GM19023 (cell line): Measurements from ENCODE around the gene SMNDC1.
"Not testable (repeated sequence)": the region's sequence is repeated elsewhere in the genome, so short reads cannot be mapped to it uniquely, and the experiment has no call there.

Experiments
- ATAC-seq: cut with Tn5 transposase; IDR thresholded peaks from one replicate; pipeline ENCODE4 v1.9.1; 2021; ENCODE audit warnings: mild to moderate bottlenecking, moderate library complexity; ENCODE audit not compliant: unreplicated experiment

SMNDC1 gene

GRCh38 chr10:110284262-110284661 is 20.5 kb downstream of the SMNDC1 start:
- ATAC-seq = no peak

GRCh38 chr10:110279407-110279986 is 25.2 kb downstream of the SMNDC1 start:
- no peak for ATAC-seq

GRCh38 chr10:110278562-110279406 is 25.9 kb downstream of the SMNDC1 start:
- no peak for ATAC-seq

GRCh38 chr10:110277591-110277990 is 27.1 kb downstream of the SMNDC1 start:
- ATAC-seq = no peak

- no peak for ATAC-seq
Measured at GRCh38 chr10:110276603-110277002, 28.1 kb downstream of the SMNDC1 start.

GRCh38 chr10:110275128-110275729 is 29.5 kb downstream of the SMNDC1 start:
- no peak for ATAC-seq

GRCh38 chr10:110274647-110275046 is 30.1 kb downstream of the SMNDC1 start:
- ATAC-seq = no peak

- no peak for ATAC-seq
Measured at GRCh38 chr10:110274072-110274627, 30.6 kb downstream of the SMNDC1 start.

GRCh38 chr10:110273474-110273873 is 31.2 kb downstream of the SMNDC1 start:
- no peak for ATAC-seq

GRCh38 chr10:110272995-110273394 is 31.7 kb downstream of the SMNDC1 start:
- not testable (repeated sequence) for ATAC-seq

- no peak for ATAC-seq
Measured at GRCh38 chr10:110269374-110270318, 35.1 kb downstream of the SMNDC1 start.

- no peak for ATAC-seq
Measured at GRCh38 chr10:110268971-110269370, 35.7 kb downstream of the SMNDC1 start.

- ATAC-seq = no peak
Measured at GRCh38 chr10:110268442-110268841, 36.3 kb downstream of the SMNDC1 start.

- ATAC-seq = no peak
Measured at GRCh38 chr10:110267276-110267675, 37.4 kb downstream of the SMNDC1 start.

- no peak for ATAC-seq
Measured at GRCh38 chr10:110265573-110266193, 39.0 kb downstream of the SMNDC1 start.

GRCh38 chr10:110263164-110263563 is 41.6 kb downstream of the SMNDC1 start:
- no peak for ATAC-seq

GRCh38 chr10:110260746-110261477 is 43.8 kb downstream of the SMNDC1 start:
- ATAC-seq = no peak

- no peak for ATAC-seq
Measured at GRCh38 chr10:110259317-110259716, 45.4 kb downstream of the SMNDC1 start.

GRCh38 chr10:110258542-110258941 is 46.2 kb downstream of the SMNDC1 start:
- ATAC-seq = no peak
